M059J (cell line): Measurements from ENCODE around the gene SPRED3. TPM values are rescaled to one million over a fixed set of nuclear protein-coding genes. Genes with fewer than 3 reads are reported as not detected.
"Not testable (repeated sequence)": the region's sequence is repeated elsewhere in the genome, so short reads cannot be mapped to it uniquely, and the experiment has no call there.

ENCODE experiments used
- DNase-seq: peaks from one replicate; pipeline ENCODE4 v3.0.0-alpha.2; 2012; ENCODE audit warnings: low read depth
- total RNA-seq: library from RNA; depleted of rRNA; stranded (reverse); fragments of >200 nt; shearing (Covaris generic); gene quantifications from 2 replicates; pipeline ENCODE4 v1.2.3, GENCODE V29; 2014

Gene SPRED3
- total RNA-seq, 1 experiment from 2014 or later = 3.5 TPM

GRCh38 chr19:38417544-38418506 is 29.3 kb downstream of the SPRED3 start:
- no peak for DNase-seq

- DNase-seq = no peak
Measured at GRCh38 chr19:38420935-38421334, 32.4 kb downstream of the SPRED3 start.

- no peak for DNase-seq
Measured at GRCh38 chr19:38421856-38422255, 33.4 kb downstream of the SPRED3 start.

GRCh38 chr19:38422438-38422837 is 33.9 kb downstream of the SPRED3 start:
- no peak for DNase-seq

GRCh38 chr19:38424272-38424671 is 35.8 kb downstream of the SPRED3 start:
- no peak for DNase-seq

- DNase-seq = no peak
Measured at GRCh38 chr19:38425222-38425809, 36.8 kb downstream of the SPRED3 start.

- no peak for DNase-seq
Measured at GRCh38 chr19:38425810-38426466, 37.4 kb downstream of the SPRED3 start, which contains the start of gene RASGRP4. Gene RASGRP4 (minus strand): TSS chr19:38426219. CDS start chr19:38426091, 128 bp downstream.

- DNase-seq = not testable (repeated sequence)
Measured at GRCh38 chr19:38427035-38427677, 38.7 kb downstream of the SPRED3 start.

GRCh38 chr19:38429055-38429810 is 40.7 kb downstream of the SPRED3 start:
- DNase-seq = peak; percentile 54

- DNase-seq = no peak
Measured at GRCh38 chr19:38429811-38430156, 41.3 kb downstream of the SPRED3 start.

GRCh38 chr19:38430931-38431330 is 42.4 kb downstream of the SPRED3 start:
- no peak for DNase-seq

- no peak for DNase-seq
Measured at GRCh38 chr19:38433268-38433733, 44.8 kb downstream of the SPRED3 start, which contains the start of gene RYR1. Gene RYR1 (plus strand): TSS chr19:38433691. CDS start chr19:38433830, 139 bp downstream.

GRCh38 chr19:38434549-38435051 is 46.1 kb downstream of the SPRED3 start:
- DNase-seq = no peak

GRCh38 chr19:38437295-38437694 is 48.8 kb downstream of the SPRED3 start:
- DNase-seq = no peak

GRCh38 chr19:38437917-38438316 is 49.4 kb downstream of the SPRED3 start:
- DNase-seq = no peak

GRCh38 chr19:38440592-38440991 is 52.1 kb downstream of the SPRED3 start:
- no peak for DNase-seq

- no peak for DNase-seq
Measured at GRCh38 chr19:38441657-38442348, 53.3 kb downstream of the SPRED3 start.

GRCh38 chr19:38442736-38443135 is 54.2 kb downstream of the SPRED3 start:
- DNase-seq = no peak

GRCh38 chr19:38443458-38443999 is 55.0 kb downstream of the SPRED3 start:
- no peak for DNase-seq

GRCh38 chr19:38444026-38444425 is 55.5 kb downstream of the SPRED3 start:
- DNase-seq = no peak
